Activated CD8-positive, alpha-beta T cell treated with anti-CD3 and anti-CD28 coated beads for 36 hours (primary cell): ENCODE results near the gene MFSD6L. TPM values are rescaled to one million over a fixed set of nuclear protein-coding genes. Genes with fewer than 3 reads are reported as not detected.

ENCODE experiments used
- ATAC-seq: fragments of 200-7000 bp; cut with Tn5 transposase; one replicate; pipeline ENCODE4 v1.10.0; 2021; ENCODE audit warnings: mild to moderate bottlenecking, moderate library complexity
- CTCF ChIA-PET: fragments of 350-600 bp; sonication (Branson Sonifier 250); formaldehyde crosslinking; loops from one replicate; lab custom pipeline; 2021; ENCODE audit warnings: antibody characterized with exemption; lab: Charles Lee
- POLR2A ChIA-PET: fragments of 350-600 bp; sonication (Branson Sonifier 250); formaldehyde crosslinking; loops from one replicate; lab custom pipeline; 2021; ENCODE audit warnings: antibody characterized with exemption; lab: Charles Lee
- DNase-seq: peaks from one replicate; pipeline ENCODE4 v3.0.0-alpha.2; 2020
- H3K27ac Mint-ChIP-seq: one replicate; pipeline ENCODE4 v1.8.0; 2021; ENCODE audit warnings: mild to moderate bottlenecking, mixed read lengths
- H3K27me3 Mint-ChIP-seq: one replicate; pipeline ENCODE4 v1.8.0; 2021; ENCODE audit warnings: mixed read lengths
- H3K36me3 Mint-ChIP-seq: one replicate; pipeline ENCODE4 v1.8.0; 2021; ENCODE audit warnings: low read depth, mixed read lengths
- H3K4me1 Mint-ChIP-seq: one replicate; pipeline ENCODE4 v1.8.0; 2021; ENCODE audit warnings: low read depth, mixed read lengths
- H3K4me3 Mint-ChIP-seq: one replicate; pipeline ENCODE4 v1.8.0; 2021; ENCODE audit warnings: mild to moderate bottlenecking, moderate library complexity, mixed read lengths
- H3K9me3 Mint-ChIP-seq: one replicate; pipeline ENCODE4 v1.8.0; 2021; ENCODE audit warnings: mixed read lengths
- CTCF ChIP-seq: fragments of 200-600 bp; IDR thresholded peaks from one replicate; pipeline ENCODE4 v1.8.0; 2022; ENCODE audit warnings: antibody characterized with exemption, mild to moderate bottlenecking
- intact Hi-C: fragments of 100-400 bp; cut with micrococcal nuclease; formaldehyde crosslinking; loops from one replicate; pipeline ENCODE4 v1.10.0; 2022
- total RNA-seq, 2 experiments: library from RNA; stranded (reverse); gene quantifications; one replicate each; pipeline ENCODE4 v1.2.3, GENCODE V29; 2021

MFSD6L gene
- total RNA-seq, 2 experiments from 2014 or later: 0.20 to 0.22 TPM

GRCh38 chr17:8836821-8837562 lies 37.8 kb upstream of the MFSD6L start:
- Mint-ChIP-seq H3K27ac (no peak overlapping the region), H3K4me3 (no peak overlapping the region), H3K9me3 (no peaks in the 10 kb centered on the region), H3K27me3 (no peaks in the 10 kb centered on the region), H3K36me3 (peaks cover 1% of the 10 kb centered on the region), H3K4me1 (no peaks in the 10 kb centered on the region)
- intact Hi-C loops: no loop called here
- TF ChIP-seq CTCF: no peak
- ChIA-PET CTCF (interaction anchor here (1.4 kb wide), 1 partner anchor 13 kb away, joined by 4 read pairs; no protein-coding TSS in a partner anchor), POLR2A (interaction anchor here (0.6 kb wide), 1 partner anchor 81 kb away, joined by 3 read pairs; no protein-coding TSS in a partner anchor)
- ATAC-seq (no peak), DNase-seq (no peak)

GRCh38 chr17:8835631-8836364 lies 36.6 kb upstream of the MFSD6L start:
- no peak overlapping the region for H3K27ac Mint-ChIP-seq
- ChIA-PET CTCF (interaction anchor here (1.4 kb wide), 1 partner anchor 14 kb away, joined by 4 read pairs; no protein-coding TSS in a partner anchor), POLR2A (interaction anchor here (0.8 kb wide), 1 partner anchor 9 kb away, joined by 4 read pairs; no protein-coding TSS in a partner anchor)
- no peaks in the 10 kb centered on the region for H3K9me3 Mint-ChIP-seq
- intact Hi-C loops: no loop called here
- no peaks in the 10 kb centered on the region for H3K4me1 Mint-ChIP-seq
- ATAC-seq: no peak
- H3K36me3 Mint-ChIP-seq: peaks cover 1% of the 10 kb centered on the region
- DNase-seq: no peak
- H3K4me3 Mint-ChIP-seq: no peak overlapping the region
- no peak for TF ChIP-seq CTCF
- H3K27me3 Mint-ChIP-seq: no peaks in the 10 kb centered on the region

- no peak for TF ChIP-seq CTCF
- intact Hi-C loops: no loop called here
- ChIA-PET POLR2A (no interaction called here), CTCF (no interaction called here)
- Mint-ChIP-seq H3K9me3 (no peaks in the 10 kb centered on the region), H3K4me1 (no peaks in the 10 kb centered on the region), H3K27me3 (no peaks in the 10 kb centered on the region), H3K4me3 (no peak overlapping the region), H3K36me3 (peaks cover 1% of the 10 kb centered on the region), H3K27ac (no peak overlapping the region)
- ATAC-seq (no peak), DNase-seq (no peak)
These were observed 35.9 kb upstream of the MFSD6L start for GRCh38 chr17:8835106-8835505.

GRCh38 chr17:8832711-8833352 lies 33.7 kb upstream of the MFSD6L start:
- H3K4me1 Mint-ChIP-seq: no peaks in the 10 kb centered on the region
- H3K36me3 Mint-ChIP-seq: peaks cover 1% of the 10 kb centered on the region
- no peak overlapping the region for H3K27ac Mint-ChIP-seq
- CTCF ChIA-PET: interaction anchor here (0.7 to 2.2 kb wide), 14 partner anchors 8 to 169 kb away, joined by 3 to 7 read pairs (median 4); no protein-coding TSS in a partner anchor
- ATAC-seq (peak; percentile 56), DNase-seq (peak; percentile 61)
- H3K27me3 Mint-ChIP-seq: no peaks in the 10 kb centered on the region
- peak; percentile 82 for TF ChIP-seq CTCF
- H3K4me3 Mint-ChIP-seq: no peak overlapping the region
- POLR2A ChIA-PET: interaction anchor here (0.7 kb wide), 1 partner anchor 83 kb away, joined by 3 read pairs; no protein-coding TSS in a partner anchor
- no peaks in the 10 kb centered on the region for H3K9me3 Mint-ChIP-seq
- intact Hi-C loops: no loop called here
